Astrocyte (in vitro differentiated cells and primary cell): ENCODE results near the gene CELF5. TPM values are rescaled to one million over a fixed set of nuclear protein-coding genes. Genes with fewer than 3 reads are reported as not detected.

Source experiments
- DNase-seq: peaks from one replicate; pipeline ENCODE4 v3.0.0-alpha.2; 2010; ENCODE audit warnings: low read depth
- FAIRE-seq: peaks from 2 replicates; lab custom pipeline; 2011; peaks lifted over from hg19 to GRCh38; lab: Jason Lieb, UNC
- H2AFZ ChIP-seq: 2 replicates; pipeline ENCODE4 v1.6.0; 2012; ENCODE audit warnings: low read depth, low read length, inconsistent platforms
- H3K27ac ChIP-seq: 2 replicates; pipeline ENCODE4 v1.5.1; 2011; ENCODE audit warnings: low read depth, low read length, inconsistent platforms
- H3K27me3 ChIP-seq: 2 replicates; pipeline ENCODE4 v1.6.0; 2011; ENCODE audit warnings: low read length, inconsistent platforms; ENCODE audit not compliant: insufficient read depth
- H3K36me3 ChIP-seq: 2 replicates; pipeline ENCODE4 v1.5.1; 2011; ENCODE audit warnings: low read length, inconsistent platforms; ENCODE audit not compliant: insufficient read depth
- H3K4me1 ChIP-seq: 2 replicates; pipeline ENCODE4 v1.5.1; 2011; ENCODE audit warnings: low read length, inconsistent platforms; ENCODE audit not compliant: insufficient read depth
- H3K4me2 ChIP-seq: 2 replicates; pipeline ENCODE4 v1.6.0; 2012; ENCODE audit warnings: low read length, inconsistent platforms
- H3K4me3 ChIP-seq: 2 replicates; pipeline ENCODE4 v1.5.1; 2011; ENCODE audit warnings: low read depth, mild to moderate bottlenecking, low read length, inconsistent platforms; ENCODE audit not compliant: insufficient read depth
- H3K79me2 ChIP-seq: 2 replicates; pipeline ENCODE4 v1.6.0; 2012; ENCODE audit warnings: mild to moderate bottlenecking, low read length, inconsistent platforms; ENCODE audit not compliant: insufficient read depth
- H3K9ac ChIP-seq: 2 replicates; pipeline ENCODE4 v1.6.0; 2012; ENCODE audit warnings: mild to moderate bottlenecking, low read length, inconsistent platforms
- H3K9me3 ChIP-seq: 2 replicates; pipeline ENCODE4 v1.5.1; 2012; ENCODE audit warnings: low read depth, mild to moderate bottlenecking, low read length, inconsistent platforms; ENCODE audit not compliant: insufficient read depth
- H4K20me1 ChIP-seq: 2 replicates; pipeline ENCODE4 v1.6.0; 2012; ENCODE audit warnings: low read length, inconsistent platforms; ENCODE audit not compliant: insufficient read depth
- H3K27ac Mint-ChIP-seq: one replicate; pipeline ENCODE4 v1.8.0; 2021; ENCODE audit warnings: mild to moderate bottlenecking, mixed read lengths; ENCODE audit not compliant: unreplicated experiment
- H3K27me3 Mint-ChIP-seq: one replicate; pipeline ENCODE4 v1.8.0; 2021; ENCODE audit warnings: low read depth, mixed read lengths; ENCODE audit not compliant: unreplicated experiment
- H3K36me3 Mint-ChIP-seq: one replicate; pipeline ENCODE4 v1.8.0; 2021; ENCODE audit warnings: low read depth, mixed read lengths; ENCODE audit not compliant: unreplicated experiment
- H3K4me1 Mint-ChIP-seq: one replicate; pipeline ENCODE4 v1.8.0; 2021; ENCODE audit warnings: low read depth, mixed read lengths; ENCODE audit not compliant: unreplicated experiment
- H3K4me3 Mint-ChIP-seq: one replicate; pipeline ENCODE4 v1.8.0; 2021; ENCODE audit warnings: mild to moderate bottlenecking, moderate library complexity, mixed read lengths; ENCODE audit not compliant: unreplicated experiment
- H3K9me3 Mint-ChIP-seq: one replicate; pipeline ENCODE4 v1.8.0; 2021; ENCODE audit warnings: mild to moderate bottlenecking, mixed read lengths; ENCODE audit not compliant: unreplicated experiment
- CTCF ChIP-seq: IDR thresholded peaks from 2 replicates; pipeline ENCODE4 v1.5.1; 2011; ENCODE audit warnings: low read depth, mild to moderate bottlenecking, inconsistent platforms, low read length, moderate library complexity; ENCODE audit not compliant: insufficient read depth
- EZH2 ChIP-seq: IDR thresholded peaks from 2 replicates; pipeline ENCODE4 v1.6.1; 2012; ENCODE audit warnings: mild to moderate bottlenecking, low read length, inconsistent platforms; ENCODE audit not compliant: insufficient read depth
- total RNA-seq: library from RNA; stranded (reverse); gene quantifications from 2 replicates; pipeline ENCODE4 v1.2.1, GENCODE V29; 2021

CELF5 gene
- total RNA-seq, 1 donor from 2014 or later = 1.2 TPM

DNA sequence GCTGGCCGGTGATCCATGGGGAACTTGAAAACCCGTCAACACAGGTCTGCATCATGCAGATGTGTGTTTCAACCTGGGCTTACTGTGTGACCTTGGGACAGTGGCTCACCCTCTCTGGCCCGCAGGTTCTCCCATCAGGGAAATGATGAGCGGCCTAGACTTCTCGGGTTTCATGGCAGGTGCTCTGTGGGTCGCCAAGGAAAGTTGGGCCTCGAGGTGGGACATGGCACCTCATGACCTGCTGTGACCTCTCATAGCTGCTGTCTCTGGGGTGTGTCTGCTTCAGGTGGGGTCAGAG lies 91.2 kb downstream of the CELF5 start:
- H3K9me3 Mint-ChIP-seq = no peaks in the 10 kb centered on the region
- H3K27me3 Mint-ChIP-seq = peaks cover 39% of the 10 kb centered on the region
- no peak overlapping the region for H3K4me2 ChIP-seq
- no peaks in the 10 kb centered on the region for H3K36me3 ChIP-seq
- H3K27ac Mint-ChIP-seq = no peak overlapping the region
- H3K4me1 Mint-ChIP-seq = no peaks in the 10 kb centered on the region
- H2AFZ ChIP-seq = no peak overlapping the region
- no peak overlapping the region for H3K4me3 ChIP-seq
- no peak overlapping the region for H3K27ac ChIP-seq
- peaks cover 7% of the 10 kb centered on the region for H3K4me1 ChIP-seq
- FAIRE-seq = no peak
- H3K9ac ChIP-seq = no peak overlapping the region
- H3K36me3 Mint-ChIP-seq = no peaks in the 10 kb centered on the region
- no peaks in the 10 kb centered on the region for H3K79me2 ChIP-seq
- H3K9me3 ChIP-seq = no peaks in the 10 kb centered on the region
- peaks cover 4% of the 10 kb centered on the region for H3K27me3 ChIP-seq
- TF ChIP-seq EZH2 (no peak), CTCF (no peak)
- DNase-seq = no peak
- no peak overlapping the region for H3K4me3 Mint-ChIP-seq
- no peaks in the 10 kb centered on the region for H4K20me1 ChIP-seq

DNA sequence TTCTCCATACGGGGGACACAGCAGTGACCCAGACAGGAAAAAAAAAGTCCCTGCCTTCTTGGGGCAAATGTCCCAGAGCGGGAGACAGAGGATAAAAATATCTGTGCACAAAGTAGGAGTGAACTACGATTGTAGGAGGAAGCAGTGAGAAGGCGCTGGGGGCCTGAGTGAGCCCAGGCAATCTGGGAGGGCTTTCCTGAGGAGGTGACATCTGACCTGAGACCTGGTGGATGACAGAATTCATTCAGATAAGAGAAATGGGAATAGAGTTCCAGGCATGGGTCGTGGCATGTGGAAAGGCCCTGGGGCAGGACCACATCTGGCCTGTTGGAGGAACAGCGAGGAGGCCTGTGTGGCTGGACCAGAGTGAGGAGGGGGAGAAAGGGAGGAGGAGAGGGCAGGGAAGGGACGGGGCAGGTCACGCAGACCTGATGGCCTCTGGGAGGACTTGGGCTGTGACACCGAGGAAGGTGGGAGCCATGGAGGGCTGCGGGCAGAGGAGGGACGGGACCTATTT lies 91.7 kb downstream of the CELF5 start:
- Mint-ChIP-seq H3K36me3 (no peaks in the 10 kb centered on the region), H3K4me1 (no peaks in the 10 kb centered on the region), H3K9me3 (no peaks in the 10 kb centered on the region), H3K4me3 (no peak overlapping the region), H3K27ac (no peak overlapping the region), H3K27me3 (peaks cover 44% of the 10 kb centered on the region)
- Histone ChIP-seq H4K20me1 (no peaks in the 10 kb centered on the region), H3K4me3 (no peak overlapping the region), H3K9me3 (no peaks in the 10 kb centered on the region), H3K27ac (no peak overlapping the region), H3K27me3 (peaks cover 9% of the 10 kb centered on the region), H3K9ac (no peak overlapping the region), H3K36me3 (no peaks in the 10 kb centered on the region), H3K4me1 (peaks cover 7% of the 10 kb centered on the region), H2AFZ (no peak overlapping the region), H3K79me2 (no peaks in the 10 kb centered on the region), H3K4me2 (no peak overlapping the region)
- FAIRE-seq = no peak
- TF ChIP-seq EZH2 (no peak), CTCF (no peak)
- no peak for DNase-seq

- Histone ChIP-seq H3K9me3 (no peaks in the 10 kb centered on the region), H3K27ac (no peak overlapping the region), H2AFZ (no peak overlapping the region), H3K79me2 (no peaks in the 10 kb centered on the region), H4K20me1 (no peaks in the 10 kb centered on the region), H3K4me3 (no peak overlapping the region), H3K27me3 (peaks cover 11% of the 10 kb centered on the region), H3K36me3 (no peaks in the 10 kb centered on the region), H3K9ac (no peak overlapping the region), H3K4me2 (no peak overlapping the region), H3K4me1 (peaks cover 7% of the 10 kb centered on the region)
- peaks cover 45% of the 10 kb centered on the region for H3K27me3 Mint-ChIP-seq
- peaks cover 3% of the 10 kb centered on the region for H3K9me3 Mint-ChIP-seq
- no peak for DNase-seq
- no peak for TF ChIP-seq CTCF
- TF ChIP-seq EZH2 = no peak
- H3K4me1 Mint-ChIP-seq = no peaks in the 10 kb centered on the region
- no peaks in the 10 kb centered on the region for H3K36me3 Mint-ChIP-seq
- no peak for FAIRE-seq
- no peak overlapping the region for H3K27ac Mint-ChIP-seq
- H3K4me3 Mint-ChIP-seq = no peak overlapping the region
Measured at GRCh38 chr19:3316659-3317207, 92.3 kb downstream of the CELF5 start.
